ENCODE measurements around the gene ANKHD1.

DNA sequence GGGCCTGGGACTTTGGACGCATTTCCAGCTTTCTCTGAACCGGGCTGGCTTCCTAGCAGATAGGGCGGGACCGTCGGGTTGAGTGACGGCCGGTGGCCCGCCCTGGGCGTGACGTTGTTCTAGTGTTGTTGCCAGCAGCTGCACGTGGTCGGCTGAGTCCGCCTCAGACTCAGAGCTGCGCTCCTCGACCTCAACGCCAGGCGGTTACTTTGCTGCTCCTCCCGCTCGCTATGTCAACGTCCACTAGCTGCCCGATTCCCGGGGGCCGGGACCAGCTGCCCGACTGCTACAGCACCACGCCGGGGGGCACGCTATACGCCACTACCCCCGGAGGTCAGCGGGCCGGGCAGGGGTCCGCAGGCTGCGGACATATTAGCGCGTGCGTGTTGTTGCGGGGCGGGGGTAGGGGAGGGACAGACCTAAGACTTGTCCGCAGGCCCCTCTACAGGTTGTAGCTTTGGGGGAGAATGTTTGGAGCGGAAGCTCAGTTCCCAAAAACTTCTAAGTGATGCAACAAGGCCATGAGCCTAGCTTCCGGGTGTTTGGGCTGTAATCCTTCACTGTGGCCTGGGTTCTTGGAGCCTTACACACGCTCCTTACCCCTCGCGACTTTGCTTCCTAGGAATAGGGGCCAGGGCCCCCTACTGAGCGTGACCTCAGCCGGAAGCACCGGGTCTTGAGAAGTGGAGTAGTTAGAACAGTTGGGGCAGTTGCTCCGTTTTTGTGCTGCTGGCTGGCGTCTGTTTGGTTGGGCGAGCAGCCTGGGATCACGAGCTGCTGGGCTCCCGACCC, 146.1 kb downstream of the ANKHD1 start, which contains the start of gene EIF4EBP3:
- TF ChIP-seq SP1 (IDR thresholded peaks at IDR 0.05) (no peak), TARDBP (IDR thresholded peaks at IDR 0.05) (no peak), BHLHE40 (IDR thresholded peaks at IDR 0.05; ENCODE audit: borderline replicate concordance) (no peak), FOXM1 (IDR thresholded peaks at IDR 0.05; ENCODE audit: borderline replicate concordance) (no peak), ARNT (IDR thresholded peaks at IDR 0.05) (no peak), FOXA1 (IDR thresholded peaks at IDR 0.05) (no peak), SUZ12 (IDR thresholded peaks at IDR 0.05) (no peak), ELF4 (IDR thresholded peaks at IDR 0.05) (no peak), HDGF (IDR thresholded peaks at IDR 0.05; ENCODE audit: borderline replicate concordance) (no peak), LEF1 (IDR thresholded peaks at IDR 0.05; ENCODE audit: borderline replicate concordance) (no peak)
- TF ChIP-seq, protein P1, sequence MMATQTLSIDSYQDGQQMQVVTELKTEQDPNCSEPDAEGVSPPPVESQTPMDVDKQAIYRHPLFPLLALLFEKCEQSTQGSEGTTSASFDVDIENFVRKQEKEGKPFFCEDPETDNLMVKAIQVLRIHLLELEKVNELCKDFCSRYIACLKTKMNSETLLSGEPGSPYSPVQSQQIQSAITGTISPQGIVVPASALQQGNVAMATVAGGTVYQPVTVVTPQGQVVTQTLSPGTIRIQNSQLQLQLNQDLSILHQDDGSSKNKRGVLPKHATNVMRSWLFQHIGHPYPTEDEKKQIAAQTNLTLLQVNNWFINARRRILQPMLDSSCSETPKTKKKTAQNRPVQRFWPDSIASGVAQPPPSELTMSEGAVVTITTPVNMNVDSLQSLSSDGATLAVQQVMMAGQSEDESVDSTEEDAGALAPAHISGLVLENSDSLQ (IDR thresholded peaks at IDR 0.05): peak; percentile 79
